ENCODE results near the gene WNT11. TPM values are rescaled to one million over a fixed set of nuclear protein-coding genes. Genes with fewer than 3 reads are reported as not detected.

Gene WNT11
- not detected in 2 replicates for total RNA-seq (2014; rRNA removed; shearing (Covaris generic))
- not detected in 2 replicates for polyA plus RNA-seq (2015; cell fraction: cytosol; rRNA removed)
- not detected in 2 replicates for polyA plus RNA-seq (2015; cell fraction: nucleus; rRNA removed)

DNA sequence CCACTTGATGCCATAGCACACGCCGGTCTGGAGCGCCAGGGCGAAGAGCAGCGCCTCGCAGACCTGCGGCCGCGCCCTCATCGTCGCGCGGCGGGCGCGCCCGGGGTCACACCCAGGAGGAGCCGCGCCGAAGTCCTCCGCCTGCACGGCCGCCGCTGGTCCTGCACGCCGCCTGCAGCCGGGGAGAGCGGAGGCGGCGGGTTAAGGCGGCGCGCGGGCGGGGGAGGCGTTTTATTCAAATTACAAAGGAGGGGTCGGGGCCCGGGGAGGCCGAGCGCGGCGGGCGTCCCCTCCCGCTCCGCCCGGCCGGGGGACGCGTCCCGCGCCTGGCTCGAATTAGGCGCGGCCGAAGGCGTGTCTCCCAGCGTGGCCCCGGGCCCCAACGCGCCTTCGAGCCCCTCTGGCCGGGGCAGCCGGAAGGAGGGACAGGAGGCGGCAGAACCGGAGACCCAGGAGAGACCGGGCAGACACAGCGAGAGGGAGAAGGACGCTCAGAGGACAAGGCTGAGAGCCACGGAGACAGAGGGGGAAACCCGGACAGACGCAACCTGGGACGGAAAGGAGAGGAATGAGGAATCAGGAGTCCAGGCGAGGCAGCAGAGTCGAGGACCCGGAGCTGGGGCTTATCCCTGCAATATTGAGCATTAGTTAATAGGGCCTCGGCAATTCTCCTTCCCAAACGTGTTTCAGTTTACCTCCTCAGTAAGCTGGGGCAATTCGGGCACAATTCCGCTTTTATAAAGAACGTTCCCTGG is at the start of gene WNT11:
Gene WNT11, minus strand, starts transcription at position 176 of the 755 bp plus-strand sequence. Its CDS starts 95 bp downstream, at position 81.
- no peak for DNase-seq (ENCODE audit: low read depth)

- DNase-seq (ENCODE audit: low read depth): no peak
Observed at GRCh38 chr11:76253416-76253815, 47.1 kb upstream of the WNT11 start.

GRCh38 chr11:76252631-76253070 is 46.3 kb upstream of the WNT11 start:
- DNase-seq (ENCODE audit: low read depth): no peak

GRCh38 chr11:76251576-76251975 is 45.3 kb upstream of the WNT11 start:
- no peak for DNase-seq (ENCODE audit: low read depth)

DNA sequence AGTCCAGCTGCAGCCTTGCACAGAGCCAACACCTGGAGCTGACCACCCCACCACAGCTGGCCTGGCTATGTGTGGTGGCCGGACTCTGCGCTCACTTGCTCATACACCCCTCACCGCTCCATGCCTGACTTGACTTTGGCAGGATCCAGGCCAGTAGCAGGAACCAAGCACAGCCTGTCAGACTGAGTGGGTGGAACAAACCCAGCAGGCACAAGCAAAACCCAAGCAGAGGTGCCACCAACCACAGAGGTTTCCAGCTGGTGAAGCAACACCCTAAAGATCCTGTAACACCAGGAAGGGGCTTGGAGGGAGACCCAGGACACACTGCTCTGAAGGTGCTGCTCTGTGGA is 44.9 kb upstream of the WNT11 start:
- DNase-seq (ENCODE audit: low read depth): no peak

GRCh38 chr11:76250520-76251225 is 44.4 kb upstream of the WNT11 start:
- DNase-seq (ENCODE audit: low read depth): no peak

GRCh38 chr11:76249195-76249741 is 43.0 kb upstream of the WNT11 start:
- no peak for DNase-seq (ENCODE audit: low read depth)

- no peak for DNase-seq (ENCODE audit: low read depth)
Observed at GRCh38 chr11:76248210-76248609, 41.9 kb upstream of the WNT11 start.

- no peak for DNase-seq (ENCODE audit: low read depth)
Observed at GRCh38 chr11:76247091-76247490, 40.8 kb upstream of the WNT11 start.

DNA sequence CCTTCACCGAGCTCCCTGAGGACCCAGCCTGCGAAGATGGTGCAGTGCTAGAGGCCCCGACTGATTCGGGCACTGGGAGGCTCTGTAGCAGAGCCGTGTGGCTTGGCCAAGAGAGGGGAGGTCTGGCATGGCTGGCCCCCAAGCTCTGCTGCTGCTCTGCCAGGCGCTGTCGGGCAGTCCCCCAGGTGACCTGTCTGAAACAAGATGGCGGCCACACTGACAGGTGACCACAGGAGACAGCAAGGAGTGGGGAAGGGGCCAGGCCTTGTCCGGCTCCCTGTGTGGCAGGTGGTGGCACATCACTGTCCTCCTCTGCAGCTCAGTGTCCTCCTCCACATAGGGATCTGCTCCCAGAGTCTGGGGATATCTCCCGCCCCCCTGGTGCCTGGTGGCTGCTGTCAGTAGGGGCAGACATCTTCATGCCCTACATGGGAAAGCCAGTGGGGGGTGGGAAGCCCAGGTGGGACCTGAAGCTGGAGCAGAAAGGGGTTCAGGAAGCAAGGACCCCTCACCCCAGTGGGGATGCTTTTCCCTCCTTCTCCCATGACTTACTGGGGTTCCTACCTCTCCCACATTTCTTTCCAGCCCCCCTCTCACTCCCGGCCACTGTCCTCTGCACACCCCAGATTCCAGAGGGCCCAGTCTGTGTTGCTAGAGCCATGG is 40.1 kb upstream of the WNT11 start:
- no peak for DNase-seq (ENCODE audit: low read depth)

- DNase-seq (ENCODE audit: low read depth): no peak
Observed at GRCh38 chr11:76245720-76246119, 39.4 kb upstream of the WNT11 start.

- DNase-seq (ENCODE audit: low read depth): no peak
Observed at GRCh38 chr11:76244316-76244851, 38.1 kb upstream of the WNT11 start.

- DNase-seq (ENCODE audit: low read depth): no peak
Observed at GRCh38 chr11:76243957-76244285, 37.6 kb upstream of the WNT11 start.

- no peak for DNase-seq (ENCODE audit: low read depth)
Observed at GRCh38 chr11:76243193-76243956, 37.1 kb upstream of the WNT11 start.

DNA sequence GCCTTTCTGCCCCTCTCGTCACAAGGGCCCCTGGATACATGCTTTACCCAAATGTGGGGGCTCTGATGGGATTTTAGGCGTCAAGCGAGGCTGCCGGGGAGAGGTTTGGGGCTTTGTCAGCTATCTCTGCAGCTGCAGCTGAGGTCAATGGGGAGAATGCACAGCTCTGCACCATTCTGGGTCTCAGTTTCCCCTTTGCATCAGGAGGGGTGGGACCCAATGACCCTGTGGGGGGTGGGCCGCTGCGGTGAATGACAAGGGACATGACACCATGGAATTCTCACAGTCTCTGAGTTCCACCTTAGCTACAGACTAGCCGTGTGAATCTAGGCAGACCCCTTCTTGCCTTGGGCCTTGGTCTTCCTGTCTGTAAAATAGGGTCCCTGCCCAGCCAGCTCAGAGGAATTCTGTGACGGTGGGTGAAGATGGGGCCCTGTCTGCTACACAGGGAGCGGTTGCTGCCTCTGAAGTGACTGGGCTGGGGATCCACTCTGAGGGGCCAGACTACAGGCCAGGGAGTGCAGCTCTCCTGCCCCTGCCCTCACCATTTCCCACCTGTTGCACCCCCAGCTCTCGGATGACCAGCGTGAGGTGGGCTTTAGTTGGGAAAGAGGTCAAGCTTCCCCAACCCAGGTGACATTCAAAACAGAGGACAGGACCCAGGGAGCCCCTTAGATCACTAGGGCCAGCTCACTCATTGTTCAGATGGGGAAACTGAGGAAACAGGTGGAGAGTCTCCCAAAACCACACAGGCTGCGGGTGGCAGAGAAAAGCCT is 35.9 kb upstream of the WNT11 start:
- DNase-seq (ENCODE audit: low read depth): no peak

- no peak for DNase-seq (ENCODE audit: low read depth)
Observed at GRCh38 chr11:76241243-76242000, 35.1 kb upstream of the WNT11 start.

GRCh38 chr11:76240666-76241065 is 34.4 kb upstream of the WNT11 start:
- no peak for DNase-seq (ENCODE audit: low read depth)

DNA sequence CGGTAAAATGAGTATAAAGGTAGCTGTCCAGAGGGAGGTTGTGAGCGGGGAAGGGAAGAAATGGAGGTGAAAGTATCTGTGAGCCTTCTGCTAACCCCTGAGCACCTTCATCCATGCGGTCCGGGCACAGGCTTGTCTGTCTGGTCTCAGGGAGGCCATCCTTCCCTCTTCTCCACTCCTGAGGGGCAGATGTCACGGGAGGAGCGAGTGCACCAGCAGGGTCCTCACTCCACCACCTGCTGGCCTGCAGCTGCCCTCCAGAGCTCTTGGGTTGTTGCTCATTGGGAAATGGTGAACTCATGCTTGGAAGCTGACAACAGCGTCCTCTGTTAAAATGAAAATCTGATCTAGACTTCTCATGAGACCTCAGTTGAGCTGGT is 33.8 kb upstream of the WNT11 start:
- DNase-seq (ENCODE audit: low read depth): no peak

GRCh38 chr11:76239483-76240160 is 33.3 kb upstream of the WNT11 start:
- no peak for DNase-seq (ENCODE audit: low read depth)
